Measurements from ENCODE around the gene AQP5.

The AQP5 gene

DNA sequence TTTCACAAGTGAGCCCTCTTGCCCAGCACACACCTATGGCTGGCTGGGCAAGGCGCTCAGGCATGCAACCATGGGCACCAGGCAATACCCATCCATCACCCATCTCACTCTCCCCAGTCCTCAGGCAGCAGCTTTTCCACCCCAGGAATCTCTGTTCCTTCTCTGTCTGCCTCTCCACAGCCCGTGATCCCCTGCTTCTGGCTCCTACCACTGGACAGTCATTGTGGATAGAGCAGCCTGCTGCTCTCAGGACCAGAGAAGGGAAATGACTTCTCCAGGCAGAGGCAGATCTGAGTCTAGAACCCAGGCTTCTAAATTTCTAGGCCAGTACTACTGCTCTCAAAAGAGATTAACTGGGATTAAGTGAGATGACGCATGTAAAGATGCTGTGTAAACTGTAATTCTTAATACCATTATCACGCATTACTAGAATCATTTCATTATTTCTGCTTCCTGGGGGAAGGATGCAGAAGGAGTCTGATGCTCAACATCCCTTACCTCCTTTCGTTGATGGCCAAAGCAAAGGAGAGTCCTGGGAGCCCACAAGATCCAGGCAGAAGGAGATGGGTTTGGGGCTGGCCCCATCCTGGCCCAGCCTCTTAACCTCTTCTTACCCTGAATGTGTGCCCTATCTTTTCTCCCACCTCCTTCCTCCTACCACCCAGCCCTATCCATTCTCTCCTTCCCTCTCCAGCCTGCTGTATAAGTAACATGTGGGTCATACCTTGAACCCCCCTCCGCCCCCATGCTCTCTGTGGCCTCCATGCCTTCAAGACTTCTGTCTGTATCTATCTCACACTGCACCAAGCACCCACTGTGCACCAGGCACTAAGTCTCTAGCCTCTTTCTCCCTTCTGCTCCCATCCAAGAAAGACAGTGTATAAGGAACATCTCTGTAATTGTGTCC, 4.8 kb upstream of the AQP5 start:
- Histone ChIP-seq H2BK12ac (ENCODE audit: low read length) (no peak overlapping the region), H3K9me3 (replicated peaks in 1 of 2; ENCODE audit: control insufficient read depth in 2 of 2, insufficient read depth in 1 of 2, low read depth in 1 of 2, low read length in 2 of 2) (no peaks in the 10 kb centered on the region), H3K14ac (ENCODE audit: low read length) (no peak overlapping the region), H2BK120ac (ENCODE audit: low read depth, low read length) (no peak overlapping the region), H3K23ac (ENCODE audit: low read depth, low read length, poor library complexity) (no peak overlapping the region), H2BK15ac (ENCODE audit: low read length) (no peak overlapping the region), H3K4me1 (ENCODE audit: control insufficient read depth in 2 of 2, insufficient read depth in 1 of 2, low read depth in 1 of 2, low read length in 2 of 2) (peaks cover 16 to 19% of the 10 kb centered on the region in 2 donors), H3K4me2 (ENCODE audit: insufficient read depth, low read length, poor library complexity, severe bottlenecking) (no peak overlapping the region), H4K91ac (ENCODE audit: low read depth, low read length, poor library complexity) (no peak overlapping the region), H2BK5ac (ENCODE audit: low read length) (no peak overlapping the region), H3K18ac (ENCODE audit: low read length) (no peak overlapping the region), H3K4me3 (ENCODE audit: low read length in 2 of 2) (no peak overlapping the region), H2AFZ (ENCODE audit: low read length) (no peak overlapping the region), H3K27ac (replicated peaks; ENCODE audit: low read length) (no peak overlapping the region), H3K9ac (ENCODE audit: low read depth, low read length, poor library complexity) (no peak overlapping the region), H3K27me3 (ENCODE audit: control insufficient read depth in 3 of 3, insufficient read depth in 3 of 3, low read depth in 1 of 3, low read length in 3 of 3) (peaks cover 8 to 47% (median 12%) of the 10 kb centered on the region in 3 experiments), H3K36me3 (replicated peaks in 1 of 2; ENCODE audit: control insufficient read depth in 2 of 2, insufficient read depth in 2 of 2, low read length in 2 of 2) (no peaks in the 10 kb centered on the region), H2AK5ac (ENCODE audit: low read depth, low read length) (peak overlapping the region; percentile 7), H4K8ac (ENCODE audit: low read depth, low read length) (no peak overlapping the region), H3K4ac (ENCODE audit: low read length) (no peak overlapping the region), H3K79me1 (ENCODE audit: low read depth, low read length) (no peaks in the 10 kb centered on the region)
- no peak for DNase-seq (ENCODE audit: low spot score)
- WGBS, 2 donors (ENCODE audit: extremely low coverage in 2 of 2, insufficient read length in 2 of 2, insufficient replicate concordance in 1 of 2): no CpG with 5 or more reads among the region's 6 CpGs

DNA sequence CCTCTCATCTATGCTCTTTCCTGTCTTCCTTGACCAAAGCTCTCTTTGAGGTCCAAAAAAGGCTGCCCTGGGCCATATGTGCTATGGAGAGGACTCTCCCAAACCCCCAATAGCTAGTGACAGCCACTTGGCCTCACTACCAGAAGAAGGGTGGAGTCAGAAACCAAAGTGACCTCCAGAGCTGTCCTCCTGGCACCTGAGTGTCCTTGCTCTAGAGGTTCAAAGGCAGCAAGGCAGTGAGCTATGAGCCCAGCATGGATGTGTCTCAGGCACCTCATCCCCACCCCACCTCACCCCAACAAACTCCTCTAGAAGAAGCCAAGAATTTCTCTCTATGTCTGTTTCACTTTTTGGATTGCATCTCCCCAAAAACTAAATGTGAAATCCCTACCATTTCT, 4.1 kb upstream of the AQP5 start:
- Histone ChIP-seq H3K4me2 (ENCODE audit: insufficient read depth, low read length, poor library complexity, severe bottlenecking) (no peak overlapping the region), H2BK120ac (ENCODE audit: low read depth, low read length) (no peak overlapping the region), H2AK5ac (ENCODE audit: low read depth, low read length) (no peak overlapping the region), H3K79me1 (ENCODE audit: low read depth, low read length) (no peaks in the 10 kb centered on the region), H3K4ac (ENCODE audit: low read length) (no peak overlapping the region), H3K14ac (ENCODE audit: low read length) (no peak overlapping the region), H3K27ac (replicated peaks; ENCODE audit: low read length) (no peak overlapping the region), H3K4me1 (ENCODE audit: control insufficient read depth in 2 of 2, insufficient read depth in 1 of 2, low read depth in 1 of 2, low read length in 2 of 2) (peaks cover 16 to 20% of the 10 kb centered on the region in 2 donors), H3K9me3 (replicated peaks in 1 of 2; ENCODE audit: control insufficient read depth in 2 of 2, insufficient read depth in 1 of 2, low read depth in 1 of 2, low read length in 2 of 2) (no peaks in the 10 kb centered on the region), H3K4me3 (ENCODE audit: low read length in 2 of 2) (no peak overlapping the region), H4K91ac (ENCODE audit: low read depth, low read length, poor library complexity) (no peak overlapping the region), H3K9ac (ENCODE audit: low read depth, low read length, poor library complexity) (no peak overlapping the region), H2BK12ac (ENCODE audit: low read length) (no peak overlapping the region), H4K8ac (ENCODE audit: low read depth, low read length) (no peak overlapping the region), H3K23ac (ENCODE audit: low read depth, low read length, poor library complexity) (no peak overlapping the region), H2AFZ (ENCODE audit: low read length) (no peak overlapping the region), H2BK5ac (ENCODE audit: low read length) (no peak overlapping the region), H3K36me3 (replicated peaks in 1 of 2; ENCODE audit: control insufficient read depth in 2 of 2, insufficient read depth in 2 of 2, low read length in 2 of 2) (no peaks in the 10 kb centered on the region), H2BK15ac (ENCODE audit: low read length) (no peak overlapping the region), H3K27me3 (ENCODE audit: control insufficient read depth in 3 of 3, insufficient read depth in 3 of 3, low read depth in 1 of 3, low read length in 3 of 3) (peaks cover 8 to 50% (median 10%) of the 10 kb centered on the region in 3 experiments), H3K18ac (ENCODE audit: low read length) (no peak overlapping the region)
- no peak for DNase-seq (ENCODE audit: low spot score)

DNA sequence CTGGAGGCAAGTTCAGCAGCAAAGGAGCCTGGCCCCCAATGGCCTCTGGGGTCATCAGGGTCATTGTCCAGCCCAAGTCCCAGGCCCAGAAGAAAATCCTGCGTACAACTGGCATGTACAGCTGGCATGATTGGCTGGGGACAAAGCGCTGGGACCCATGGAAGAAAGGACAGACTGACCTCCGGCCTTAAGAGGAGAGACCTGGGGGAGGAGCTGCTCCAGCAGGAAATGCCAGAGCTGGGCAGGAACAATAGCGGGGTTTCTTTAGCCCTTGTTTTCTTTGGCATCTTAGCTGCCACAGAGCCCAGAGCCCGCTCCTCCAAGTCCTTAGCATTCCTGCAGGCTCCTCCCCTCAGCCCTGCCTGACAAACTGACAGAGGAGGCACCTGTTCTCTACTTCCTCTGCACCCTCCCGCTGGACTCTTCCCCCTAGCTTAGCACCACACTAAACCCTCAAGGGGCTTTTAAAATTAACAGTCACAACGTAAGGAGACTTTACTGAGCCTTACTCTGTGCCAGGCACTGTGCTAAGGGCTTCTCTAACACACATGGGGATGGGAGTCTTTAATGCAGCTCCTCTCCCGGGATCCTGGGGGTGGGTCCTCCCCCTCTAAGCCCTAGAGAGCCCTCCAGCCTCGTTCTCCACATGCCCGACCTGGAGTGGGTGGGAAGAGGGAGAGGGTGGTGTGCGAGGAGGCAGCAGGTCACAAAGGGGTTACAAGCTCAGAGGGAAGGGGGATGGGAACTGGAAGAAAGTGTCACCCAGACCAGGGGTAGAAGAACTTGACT, 1.8 kb upstream of the AQP5 start:
- H3K4ac ChIP-seq (ENCODE audit: low read length): no peak overlapping the region
- H3K27me3 ChIP-seq (ENCODE audit: control insufficient read depth in 3 of 3, insufficient read depth in 3 of 3, low read depth in 1 of 3, low read length in 3 of 3): peaks cover 8 to 52% (median 14%) of the 10 kb centered on the region in 3 experiments
- no peaks in the 10 kb centered on the region for H3K9me3 ChIP-seq (replicated peaks in 1 of 2; ENCODE audit: control insufficient read depth in 2 of 2, insufficient read depth in 1 of 2, low read depth in 1 of 2, low read length in 2 of 2)
- H3K4me1 ChIP-seq (ENCODE audit: control insufficient read depth in 2 of 2, insufficient read depth in 1 of 2, low read depth in 1 of 2, low read length in 2 of 2): peaks cover 19 to 24% of the 10 kb centered on the region in 2 donors
- peak overlapping the region; percentile 74 for H3K9ac ChIP-seq (ENCODE audit: low read depth, low read length, poor library complexity)
- H2AK5ac ChIP-seq (ENCODE audit: low read depth, low read length): no peak overlapping the region
- no peak overlapping the region for H2BK15ac ChIP-seq (ENCODE audit: low read length)
- H3K14ac ChIP-seq (ENCODE audit: low read length): peak overlapping the region; percentile 10
- H2BK120ac ChIP-seq (ENCODE audit: low read depth, low read length): no peak overlapping the region
- H2BK5ac ChIP-seq (ENCODE audit: low read length): no peak overlapping the region
- H3K27ac ChIP-seq (replicated peaks; ENCODE audit: low read length): no peak overlapping the region
- DNase-seq (ENCODE audit: low spot score): peak; percentile 60
- no peak overlapping the region for H3K4me3 ChIP-seq (ENCODE audit: low read length in 2 of 2)
- peak overlapping the region; percentile 63 for H2AFZ ChIP-seq (ENCODE audit: low read length)
- no peak overlapping the region for H4K8ac ChIP-seq (ENCODE audit: low read depth, low read length)
- no peaks in the 10 kb centered on the region for H3K36me3 ChIP-seq (replicated peaks in 1 of 2; ENCODE audit: control insufficient read depth in 2 of 2, insufficient read depth in 2 of 2, low read length in 2 of 2)
- WGBS, 2 donors (ENCODE audit: extremely low coverage in 2 of 2, insufficient read length in 2 of 2, insufficient replicate concordance in 1 of 2): no CpG with 5 or more reads among the region's 11 CpGs
- H3K23ac ChIP-seq (ENCODE audit: low read depth, low read length, poor library complexity): no peak overlapping the region
- H4K91ac ChIP-seq (ENCODE audit: low read depth, low read length, poor library complexity): no peak overlapping the region
- peak overlapping the region; percentile 14 for H3K4me2 ChIP-seq (ENCODE audit: insufficient read depth, low read length, poor library complexity, severe bottlenecking)
- peak overlapping the region; percentile 72 for H3K18ac ChIP-seq (ENCODE audit: low read length)
- H3K79me1 ChIP-seq (ENCODE audit: low read depth, low read length): no peaks in the 10 kb centered on the region
- no peak overlapping the region for H2BK12ac ChIP-seq (ENCODE audit: low read length)
